Measurements from ENCODE around the gene MSI2. TPM values are rescaled to one million over a fixed set of nuclear protein-coding genes. Genes with fewer than 3 reads are reported as not detected.

MSI2 gene
- total and polyA plus RNA-seq, 2 experiments from 2014 or later: 18.9 to 41.8 TPM

DNA sequence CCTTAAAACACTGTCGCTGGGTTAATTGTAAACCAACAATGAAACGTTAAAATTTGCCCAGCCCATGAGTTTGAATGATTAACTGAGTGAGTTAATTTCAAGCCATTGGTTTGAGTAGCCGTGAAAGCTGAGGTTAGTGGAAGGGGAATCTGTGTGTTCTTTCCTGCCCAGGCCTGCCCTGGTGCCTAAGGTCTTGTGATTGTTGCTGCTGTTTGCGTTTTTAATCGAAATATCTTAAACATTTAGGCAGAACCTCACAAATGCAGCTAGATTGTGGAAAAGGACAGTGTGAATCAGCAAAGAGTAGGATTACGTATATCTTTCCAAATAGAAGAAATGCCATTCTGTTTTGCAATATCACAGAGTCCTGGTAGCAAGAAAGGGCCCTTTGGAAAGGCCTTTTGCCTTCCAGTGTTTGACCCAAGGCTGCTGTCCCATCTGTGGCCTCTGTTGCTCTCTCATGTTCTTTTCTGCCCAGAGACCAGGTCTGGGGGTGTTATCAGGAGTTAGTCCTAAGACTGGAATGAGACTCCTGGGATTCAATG, 113.8 kb downstream of the MSI2 start:
- Histone ChIP-seq H3K4me2 (no peak overlapping the region), H3K36me3 (ENCODE audit: insufficient read depth) (no peaks in the 10 kb centered on the region), H3K79me2 (replicated peaks; ENCODE audit: insufficient read depth) (0 out of 2 replicates have a peak, but pooled peaks cover 8% of the 10 kb centered on the region), H3K4me1 (ENCODE audit: insufficient read depth) (peaks cover 21% of the 10 kb centered on the region), H3K4me3 (no peak overlapping the region), H3K9me2 (ENCODE audit: insufficient read depth) (no peaks in the 10 kb centered on the region; the same call in 1 of the 2 replicates), H2AFZ (no peak overlapping the region), H3F3A (replicated peaks; ENCODE audit: low read depth) (no peaks in the 10 kb centered on the region), H3K27me3 (ENCODE audit: insufficient read depth) (no peaks in the 10 kb centered on the region), H3K27ac (ENCODE audit: low read depth) (peak overlapping the region; percentile 70; the same call in 1 of the 2 replicates), H4K20me1 (replicated peaks; ENCODE audit: insufficient read depth) (no peaks in the 10 kb centered on the region)
- Mint-ChIP-seq H3K9me3 (peaks cover 16% of the 10 kb centered on the region; the same call in 2 of the 3 replicates), H3K4me1 (peaks cover 46% of the 10 kb centered on the region), H3K4me3 (no peak overlapping the region), H3K27me3 (ENCODE audit: insufficient read depth, low read depth, poor library complexity) (peaks cover 4% of the 10 kb centered on the region), H3K36me3 (ENCODE audit: low read depth) (peaks cover 24% of the 10 kb centered on the region), H3K27ac (peak overlapping the region; percentile 73)
- no peak for TF ChIP-seq POLR2AphosphoS5 (IDR thresholded peaks at IDR 0.05; ENCODE audit: low read depth)
- TF ChIP-seq CREB1 (CRISPR knock-in tag; IDR thresholded peaks at IDR 0.05; ENCODE audit: low read depth): no peak
- TF ChIP-seq EZH2phosphoT487 (IDR thresholded peaks at IDR 0.05; ENCODE audit: unreplicated experiment): no peak
- no peak for TF ChIP-seq NANOG (IDR thresholded peaks at IDR 0.05; ENCODE audit: borderline replicate concordance)
- no peak for TF ChIP-seq JUNB (IDR thresholded peaks at IDR 0.05; ENCODE audit: unreplicated experiment)
- DNase-seq (ENCODE audit: low spot score) (no peak), ATAC-seq (peak; percentile 19; the same call in 2 of the 3 replicates)

GRCh38 chr17:57370619-57371018, 114.3 kb downstream of the MSI2 start:
- no peaks in the 10 kb centered on the region for H3K27me3 ChIP-seq (ENCODE audit: insufficient read depth)
- TF ChIP-seq NANOG (IDR thresholded peaks at IDR 0.05; ENCODE audit: borderline replicate concordance): no peak
- no peak for TF ChIP-seq STAT1 (IDR thresholded peaks at IDR 0.05; ENCODE audit: unreplicated experiment)
- no peak for TF ChIP-seq ETS1 (IDR thresholded peaks at IDR 0.05)
- TF ChIP-seq EZH2phosphoT487 (IDR thresholded peaks at IDR 0.05; ENCODE audit: unreplicated experiment): no peak
- TF ChIP-seq, protein P1, sequence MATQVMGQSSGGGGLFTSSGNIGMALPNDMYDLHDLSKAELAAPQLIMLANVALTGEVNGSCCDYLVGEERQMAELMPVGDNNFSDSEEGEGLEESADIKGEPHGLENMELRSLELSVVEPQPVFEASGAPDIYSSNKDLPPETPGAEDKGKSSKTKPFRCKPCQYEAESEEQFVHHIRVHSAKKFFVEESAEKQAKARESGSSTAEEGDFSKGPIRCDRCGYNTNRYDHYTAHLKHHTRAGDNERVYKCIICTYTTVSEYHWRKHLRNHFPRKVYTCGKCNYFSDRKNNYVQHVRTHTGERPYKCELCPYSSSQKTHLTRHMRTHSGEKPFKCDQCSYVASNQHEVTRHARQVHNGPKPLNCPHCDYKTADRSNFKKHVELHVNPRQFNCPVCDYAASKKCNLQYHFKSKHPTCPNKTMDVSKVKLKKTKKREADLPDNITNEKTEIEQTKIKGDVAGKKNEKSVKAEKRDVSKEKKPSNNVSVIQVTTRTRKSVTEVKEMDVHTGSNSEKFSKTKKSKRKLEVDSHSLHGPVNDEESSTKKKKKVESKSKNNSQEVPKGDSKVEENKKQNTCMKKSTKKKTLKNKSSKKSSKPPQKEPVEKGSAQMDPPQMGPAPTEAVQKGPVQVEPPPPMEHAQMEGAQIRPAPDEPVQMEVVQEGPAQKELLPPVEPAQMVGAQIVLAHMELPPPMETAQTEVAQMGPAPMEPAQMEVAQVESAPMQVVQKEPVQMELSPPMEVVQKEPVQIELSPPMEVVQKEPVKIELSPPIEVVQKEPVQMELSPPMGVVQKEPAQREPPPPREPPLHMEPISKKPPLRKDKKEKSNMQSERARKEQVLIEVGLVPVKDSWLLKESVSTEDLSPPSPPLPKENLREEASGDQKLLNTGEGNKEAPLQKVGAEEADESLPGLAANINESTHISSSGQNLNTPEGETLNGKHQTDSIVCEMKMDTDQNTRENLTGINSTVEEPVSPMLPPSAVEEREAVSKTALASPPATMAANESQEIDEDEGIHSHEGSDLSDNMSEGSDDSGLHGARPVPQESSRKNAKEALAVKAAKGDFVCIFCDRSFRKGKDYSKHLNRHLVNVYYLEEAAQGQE (IDR thresholded peaks at IDR 0.05; ENCODE audit: unreplicated experiment): no peak
- no peak for TF ChIP-seq CREB1 (CRISPR knock-in tag; IDR thresholded peaks at IDR 0.05; ENCODE audit: low read depth)
- TF ChIP-seq ZNF114 (CRISPR knock-in tag; IDR thresholded peaks at IDR 0.05): no peak
- no peak for TF ChIP-seq JUNB (IDR thresholded peaks at IDR 0.05; ENCODE audit: unreplicated experiment)
- TF ChIP-seq ZNF331 (CRISPR knock-in tag; IDR thresholded peaks at IDR 0.05; ENCODE audit: low read depth): no peak
- no peak overlapping the region for H2AFZ ChIP-seq
- no peaks in the 10 kb centered on the region for H3K36me3 ChIP-seq (ENCODE audit: insufficient read depth)
- Mint-ChIP-seq H3K27ac (peak overlapping the region; percentile 73), H3K27me3 (ENCODE audit: insufficient read depth, low read depth, poor library complexity) (peaks cover 4% of the 10 kb centered on the region), H3K4me1 (peaks cover 46% of the 10 kb centered on the region), H3K4me3 (no peak overlapping the region), H3K9me3 (peaks cover 16% of the 10 kb centered on the region; the same call in 2 of the 3 replicates), H3K36me3 (ENCODE audit: low read depth) (peaks cover 24% of the 10 kb centered on the region)
- H3K4me3 ChIP-seq: no peak overlapping the region
- no peaks in the 10 kb centered on the region for H3F3A ChIP-seq (replicated peaks; ENCODE audit: low read depth)
- no peaks in the 10 kb centered on the region; the same call in 1 of the 2 replicates for H3K9me2 ChIP-seq (ENCODE audit: insufficient read depth)
- DNase-seq (ENCODE audit: low spot score) (no peak), ATAC-seq (peak; percentile 36; the same call in 2 of the 3 replicates)
- H3K4me1 ChIP-seq (ENCODE audit: insufficient read depth): peaks cover 23% of the 10 kb centered on the region
- H3K4me2 ChIP-seq: no peak overlapping the region
- H3K27ac ChIP-seq (ENCODE audit: low read depth): no peak overlapping the region
- no peaks in the 10 kb centered on the region for H4K20me1 ChIP-seq (replicated peaks; ENCODE audit: insufficient read depth)
- H3K79me2 ChIP-seq (replicated peaks; ENCODE audit: insufficient read depth): 0 out of 2 replicates have a peak, but pooled peaks cover 3% of the 10 kb centered on the region

Data from GM23338 (cell line).